Spleen (tissue), 11 donors: ENCODE results near the gene SGSH. TPM values are rescaled to one million over a fixed set of nuclear protein-coding genes. Genes with fewer than 3 reads are reported as not detected.

Experiments used
- DNase-seq: peaks from one replicate; pipeline ENCODE4 v3.0.0-alpha.2; 2020
- H3K27ac ChIP-seq, 8 donors: fragments of 200-600 bp; sonication (generic) in 7 of 8; 1 replicate in 4 of 8; 2 replicates in 4 of 8; pipeline versions ENCODE4 v1.5.0 to v1.8.0; 2016 to 2021; ENCODE audit warnings: inconsistent platforms in 4 of 8, mild to moderate bottlenecking in 4 of 8, moderate library complexity in 1 of 8
- H3K27me3 ChIP-seq, 7 donors: fragments of 200-600 bp; sonication (generic) in 6 of 7; replicated peaks in 1 of 7; 1 replicate in 4 of 7; 2 replicates in 3 of 7; pipeline versions ENCODE4 v1.5.0 to v1.8.0; 2016 to 2021; ENCODE audit warnings: inconsistent platforms in 3 of 7, mild to moderate bottlenecking in 1 of 7
- H3K36me3 ChIP-seq, 6 donors: fragments of 200-600 bp; sonication (generic) in 5 of 6; 1 replicate in 4 of 6; 2 replicates in 2 of 6; pipeline versions ENCODE4 v1.5.0 to v1.8.0; 2016 to 2021; ENCODE audit warnings: inconsistent platforms in 2 of 6
- H3K4me1 ChIP-seq, 6 donors: fragments of 200-600 bp; sonication (generic) in 5 of 6; 1 replicate in 3 of 6; 2 replicates in 3 of 6; pipeline versions ENCODE4 v1.5.0 to v1.8.0; 2016 to 2021; ENCODE audit warnings: inconsistent platforms in 3 of 6
- H3K4me3 ChIP-seq, 8 donors: fragments of 200-600 bp; sonication (generic) in 7 of 8; 1 replicate in 4 of 8; 2 replicates in 4 of 8; pipeline versions ENCODE4 v1.5.0 to v1.8.0; 2016 to 2021; ENCODE audit warnings: inconsistent platforms in 4 of 8, mild to moderate bottlenecking in 4 of 8, moderate library complexity in 2 of 8
- H3K9me3 ChIP-seq, 8 donors: fragments of 200-600 bp; sonication (generic) in 7 of 8; 1 replicate in 4 of 8; 2 replicates in 4 of 8; pipeline versions ENCODE4 v1.5.0 to v1.8.0; 2016 to 2021; ENCODE audit warnings: inconsistent platforms in 4 of 8
- POLR2A ChIP-seq, 3 donors: fragments of 450-650 bp; IDR thresholded peaks; one replicate each; pipeline ENCODE4 v1.5.1; 2017; ENCODE audit warnings: antibody characterized with exemption in 3 of 3, mild to moderate bottlenecking in 1 of 3
- POLR2AphosphoS5 ChIP-seq, 3 donors: sonication (generic); formaldehyde crosslinking; IDR thresholded peaks; one replicate each; pipeline ENCODE4 v1.5.1; 2017; ENCODE audit warnings: antibody characterized with exemption in 3 of 3
- WGBS, 5 donors: extraction: QIAGEN DNeasy Blood & Tissue Kit in 3 of 5; methylation state at CpG; one replicate each; pipeline versions ENCODE4 v1.1.5 to v1.1.7; 2013 to 2018; 5-methylcytosine and 5-hydroxymethylcytosine counted together
- intact Hi-C: fragments of 100-400 bp; cut with DNase I; formaldehyde crosslinking; loops from one replicate; pipeline ENCODE4 v1.15.0; 2023; ENCODE audit warnings: low total_unique reads
- polyA plus RNA-seq, 3 donors: library from polyadenylated mRNA; stranded (reverse); fragments of 200-250 nt; gene quantifications; one replicate each; pipeline ENCODE4 v1.2.1, GENCODE V29; 2013
- total RNA-seq, 7 donors: library from RNA; depleted of rRNA in 3 of 7; stranded (reverse); fragments of >200 nt in 3 of 7; fragmentation: NEBNext Ultra II Directional in 4 of 7; extraction: Animal tissue kit (Norgen Biotek cat#: 25700) in 4 of 7; gene quantifications; one replicate each; pipeline versions ENCODE4 v1.1.0 to v1.2.1, GENCODE V29; 2016 to 2021
- TF ChIP-seq, protein P1 (sequence below), 11 experiments: fragments of 200-600 bp in 7 of 11; fragments of 450-650 bp in 4 of 11; sonication (generic) in 4 of 11; IDR thresholded peaks in 8 of 11; conservative IDR thresholded peaks in 3 of 11; 1 replicate in 7 of 11; 2 replicates in 4 of 11; pipeline versions ENCODE4 v1.4.0 to v1.8.0; 2016 to 2021; ENCODE audit warnings: antibody characterized with exemption in 11 of 11, inconsistent platforms in 4 of 11, mild to moderate bottlenecking in 1 of 11
- donor health status: healthy with polysubstance abuse.
- donor health status: DM: no; HTN: no; CAD: no; lungs with moderate emphysema.
- donor health status: DM: no; HTN: no; CAD: no.
- donor health status: Bipolar disorder and iron deficiency.
- donor health status: healthy.
- donor health status: DM: no; HTN: no; CAD: no.
- donor health status: DM: yes; HTN: yes; CAD: no.

SGSH gene
- total and polyA plus RNA-seq, 10 donors = 23.6 to 137 (median 90.3) TPM

DNA sequence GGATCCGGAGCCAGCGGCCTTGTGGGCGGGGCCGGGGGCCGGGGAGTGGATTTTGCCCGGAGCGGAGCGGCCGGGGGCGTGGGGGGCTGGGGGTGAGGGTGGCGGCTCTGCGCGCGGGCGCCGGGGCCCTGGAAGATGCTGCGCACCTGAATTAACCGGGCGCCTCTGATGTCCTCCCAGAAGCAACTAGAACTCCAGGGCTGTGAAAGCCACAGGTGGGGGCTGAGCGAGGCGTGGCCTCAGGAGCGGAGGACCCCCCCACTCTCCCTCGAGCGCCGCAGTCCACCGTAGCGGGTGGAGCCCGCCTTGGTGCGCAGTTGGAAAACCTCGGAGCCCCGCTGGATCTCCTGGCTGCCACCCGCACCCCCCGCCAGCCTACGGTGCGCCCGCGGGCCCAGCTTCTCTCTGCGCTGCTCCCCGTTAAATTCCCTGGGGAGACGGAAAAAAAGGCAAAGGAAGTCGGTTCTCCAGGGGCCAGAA, 643 bp upstream of the SGSH start:
- H3K36me3 ChIP-seq = peaks cover 0 to 48% (median 13%) of the 10 kb centered on the region in 6 donors
- peaks cover 0 to 16% (median 0%) of the 10 kb centered on the region in 7 donors for H3K27me3 ChIP-seq
- H3K9me3 ChIP-seq = no peaks in the 10 kb centered on the region
- peaks cover 12 to 69% (median 37%) of the 10 kb centered on the region in 6 donors for H3K4me1 ChIP-seq
- H3K27ac ChIP-seq = peak overlapping the region; percentile 81 to 97 (median 90)
- peak overlapping the region; percentile 69 to 98 (median 88) for H3K4me3 ChIP-seq
- intact Hi-C loops = no loop called here
- TF ChIP-seq POLR2AphosphoS5 (IDR thresholded peaks at IDR 0.05) (no peak), POLR2A (IDR thresholded peaks at IDR 0.05) (no peak)
- TF ChIP-seq, protein P1, sequence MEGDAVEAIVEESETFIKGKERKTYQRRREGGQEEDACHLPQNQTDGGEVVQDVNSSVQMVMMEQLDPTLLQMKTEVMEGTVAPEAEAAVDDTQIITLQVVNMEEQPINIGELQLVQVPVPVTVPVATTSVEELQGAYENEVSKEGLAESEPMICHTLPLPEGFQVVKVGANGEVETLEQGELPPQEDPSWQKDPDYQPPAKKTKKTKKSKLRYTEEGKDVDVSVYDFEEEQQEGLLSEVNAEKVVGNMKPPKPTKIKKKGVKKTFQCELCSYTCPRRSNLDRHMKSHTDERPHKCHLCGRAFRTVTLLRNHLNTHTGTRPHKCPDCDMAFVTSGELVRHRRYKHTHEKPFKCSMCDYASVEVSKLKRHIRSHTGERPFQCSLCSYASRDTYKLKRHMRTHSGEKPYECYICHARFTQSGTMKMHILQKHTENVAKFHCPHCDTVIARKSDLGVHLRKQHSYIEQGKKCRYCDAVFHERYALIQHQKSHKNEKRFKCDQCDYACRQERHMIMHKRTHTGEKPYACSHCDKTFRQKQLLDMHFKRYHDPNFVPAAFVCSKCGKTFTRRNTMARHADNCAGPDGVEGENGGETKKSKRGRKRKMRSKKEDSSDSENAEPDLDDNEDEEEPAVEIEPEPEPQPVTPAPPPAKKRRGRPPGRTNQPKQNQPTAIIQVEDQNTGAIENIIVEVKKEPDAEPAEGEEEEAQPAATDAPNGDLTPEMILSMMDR (IDR thresholded peaks at IDR 0.05 in 8 of 11, conservative IDR thresholded peaks at IDR 0.05 in 3 of 11) = no peak
- no peak for DNase-seq
- WGBS, 5 donors = 8 to 33% (median 21%) methylated on average over 18 to 41 of the region's 41 CpGs

DNA sequence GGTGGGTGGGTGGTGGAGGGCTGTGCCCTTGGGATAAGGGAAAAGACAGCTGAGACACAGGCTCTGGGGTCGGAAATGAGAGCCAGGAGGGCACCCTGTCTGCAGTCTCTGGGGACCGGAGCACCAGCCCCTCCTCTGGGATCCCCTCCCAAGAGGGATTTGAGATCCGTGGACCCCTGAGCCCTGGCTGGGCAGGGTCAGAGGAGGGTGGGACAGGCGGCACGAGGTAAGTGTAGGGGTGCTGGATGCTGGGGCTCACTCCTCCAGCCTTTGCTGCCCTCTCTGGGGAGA, 425 bp downstream of the SGSH start:
- DNase-seq = no peak
- peak overlapping the region; percentile 69 to 98 (median 88) for H3K4me3 ChIP-seq
- WGBS, 5 donors = 0 to 3% (median 0%) methylated on average over 5 of the region's 5 CpGs
- peaks cover 12 to 69% (median 37%) of the 10 kb centered on the region in 6 donors for H3K4me1 ChIP-seq
- intact Hi-C loops = no loop called here
- peak in 1 of 3 donors; percentile 1 for TF ChIP-seq POLR2AphosphoS5 (IDR thresholded peaks at IDR 0.05)
- TF ChIP-seq, protein P1 (IDR thresholded peaks at IDR 0.05 in 8 of 11, conservative IDR thresholded peaks at IDR 0.05 in 3 of 11) = no peak
- TF ChIP-seq POLR2A (IDR thresholded peaks at IDR 0.05) = no peak
- no peaks in the 10 kb centered on the region for H3K9me3 ChIP-seq
- H3K27me3 ChIP-seq = peaks cover 0 to 16% (median 0%) of the 10 kb centered on the region in 7 donors
- H3K27ac ChIP-seq = peak overlapping the region; percentile 81 to 97 (median 90)
- peaks cover 0 to 51% (median 23%) of the 10 kb centered on the region in 6 donors for H3K36me3 ChIP-seq

DNA sequence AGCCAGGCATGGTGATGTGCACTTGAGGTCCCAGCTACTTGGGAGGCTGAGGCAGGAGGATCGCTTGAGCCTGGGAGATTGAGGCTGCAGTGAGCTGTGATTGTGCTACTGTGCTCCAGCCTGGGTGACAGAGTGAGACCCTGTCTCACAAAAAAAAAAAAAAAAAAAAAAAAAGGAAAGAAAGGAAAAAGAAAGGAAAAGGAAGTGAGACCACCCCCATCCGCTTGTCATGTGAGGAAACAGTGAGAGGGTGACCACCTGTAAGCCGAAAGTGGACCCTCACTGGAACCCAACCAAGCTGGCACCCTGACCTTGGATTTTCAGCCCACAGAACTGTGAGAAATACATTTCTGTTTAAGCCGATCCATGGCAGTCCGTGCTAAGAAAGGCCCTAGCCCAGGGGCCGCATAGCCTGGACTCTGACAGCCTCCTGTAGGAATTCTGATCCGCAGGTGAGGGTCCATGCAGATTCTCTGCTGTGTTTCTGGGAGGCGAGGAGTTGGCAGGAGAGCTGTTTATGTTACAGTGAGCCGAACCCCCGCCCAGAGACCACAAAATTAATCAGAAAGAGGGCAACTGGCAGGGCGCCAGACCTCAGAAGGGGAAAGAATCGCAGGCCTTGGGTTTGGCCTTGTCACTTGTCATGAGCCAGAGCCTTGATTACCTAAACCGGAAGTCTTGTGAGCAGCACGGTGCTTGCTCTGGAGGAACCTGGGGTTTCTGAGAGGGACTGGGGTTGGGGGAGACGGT, 945 bp downstream of the SGSH start:
- Histone ChIP-seq H3K9me3 (no peaks in the 10 kb centered on the region), H3K27ac (peak overlapping the region; percentile 81 to 97 (median 90)), H3K4me1 (peaks cover 12 to 73% (median 37%) of the 10 kb centered on the region in 6 donors), H3K4me3 (peak overlapping the region; percentile 69 to 98 (median 88)), H3K36me3 (peaks cover 0 to 56% (median 28%) of the 10 kb centered on the region in 6 donors), H3K27me3 (peaks cover 0 to 16% (median 0%) of the 10 kb centered on the region in 7 donors)
- peak; percentile 94 for DNase-seq
- intact Hi-C loops = no loop called here
- 12 to 22% (median 13%) methylated on average over 14 to 15 of the region's 15 CpGs for WGBS, 5 donors
- TF ChIP-seq, protein P1 (IDR thresholded peaks at IDR 0.05 in 8 of 11, conservative IDR thresholded peaks at IDR 0.05 in 3 of 11) = no peak
- TF ChIP-seq POLR2AphosphoS5 (IDR thresholded peaks at IDR 0.05) (peak in 2 of 3 donors; percentile 62 to 89), POLR2A (IDR thresholded peaks at IDR 0.05) (no peak)

DNA sequence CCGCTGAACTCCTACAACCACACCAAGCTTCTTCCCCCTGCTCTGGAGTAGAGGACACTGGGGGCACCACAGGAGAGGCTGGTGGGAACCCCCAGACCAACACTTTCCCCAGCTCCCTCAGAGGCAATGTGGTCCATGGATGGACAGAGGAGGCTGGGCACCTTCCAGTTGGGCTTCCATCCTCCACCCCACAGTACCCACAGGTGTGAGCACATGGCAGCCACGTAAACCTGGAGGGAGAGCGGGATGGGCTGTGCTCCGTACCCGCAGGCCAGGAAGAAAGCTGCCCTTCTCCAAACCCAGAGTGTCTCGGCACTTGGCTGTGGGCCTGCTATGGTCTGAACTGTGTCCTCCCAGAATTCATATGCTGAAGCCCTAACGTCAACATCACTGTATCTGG, 1.7 kb downstream of the SGSH start:
- Histone ChIP-seq H3K27ac (peak overlapping the region in 6 of 8 donors; percentile 90 to 97 (median 92)), H3K4me3 (peak overlapping the region in 3 of 8 donors; percentile 71 to 98 (median 88)), H3K36me3 (peaks cover 0 to 63% (median 36%) of the 10 kb centered on the region in 6 donors), H3K27me3 (peaks cover 0 to 16% (median 0%) of the 10 kb centered on the region in 7 donors), H3K9me3 (no peaks in the 10 kb centered on the region), H3K4me1 (peaks cover 12 to 80% (median 42%) of the 10 kb centered on the region in 6 donors)
- TF ChIP-seq POLR2A (IDR thresholded peaks at IDR 0.05) (no peak), POLR2AphosphoS5 (IDR thresholded peaks at IDR 0.05) (no peak)
- TF ChIP-seq, protein P1 (IDR thresholded peaks at IDR 0.05 in 8 of 11, conservative IDR thresholded peaks at IDR 0.05 in 3 of 11) = no peak
- intact Hi-C loops = no loop called here
- WGBS, 5 donors = 73 to 87% (median 84%) methylated on average over 6 to 7 of the region's 7 CpGs
- DNase-seq = no peak
